ENCODE data around the gene SAMD4B. TPM values are rescaled to one million over a fixed set of nuclear protein-coding genes. Genes with fewer than 3 reads are reported as not detected.
A peak's percentile ranks its signal among the peaks of the same experiment; 100 is the strongest.

The SAMD4B gene
- total and polyA plus RNA-seq, 9 of the 15 experiments (the other 6 are each of a cell fraction or from before 2014, with no cell fraction given), result 3.4 to 90.5 (median 38.0) TPM

- TF ChIP-seq HNRNPL (IDR thresholded peaks at IDR 0.05; ENCODE audit: low read depth, low read length), result peak; percentile 91
- TF ChIP-seq THAP12 (CRISPR knock-in tag; IDR thresholded peaks at IDR 0.05), result no peak
- TF ChIP-seq CBX1 (IDR thresholded peaks at IDR 0.05; ENCODE audit: low read depth), result no peak
- no peak for TF ChIP-seq CBX3 (IDR thresholded peaks at IDR 0.05; ENCODE audit: borderline replicate concordance in 1 of 2, low read length in 2 of 2)
- TF ChIP-seq ZNF197 (CRISPR knock-in tag; IDR thresholded peaks at IDR 0.05; ENCODE audit: low read depth), result no peak
- no peak for TF ChIP-seq NFIX (CRISPR knock-in tag; IDR thresholded peaks at IDR 0.05; ENCODE audit: low read depth)
- no peak for TF ChIP-seq HOXB6 (CRISPR knock-in tag; IDR thresholded peaks at IDR 0.05; ENCODE audit: borderline replicate concordance)
- TF ChIP-seq DNMT1 (IDR thresholded peaks at IDR 0.05), result no peak
- TF ChIP-seq NCOA1 (IDR thresholded peaks at IDR 0.05; ENCODE audit: low read depth), result no peak
- no peak for TF ChIP-seq MYBL2 (IDR thresholded peaks at IDR 0.05; ENCODE audit: low read depth)
- no peak for TF ChIP-seq MYBL2 (CRISPR knock-in tag; IDR thresholded peaks at IDR 0.05; ENCODE audit: borderline replicate concordance)
- TF ChIP-seq RUNX1 (IDR thresholded peaks at IDR 0.05; ENCODE audit: low read depth), result no peak
- TF ChIP-seq SPI1 (IDR thresholded peaks at IDR 0.05; ENCODE audit: borderline replicate concordance, low read depth, low read length), result no peak
- TF ChIP-seq BRD9 (IDR thresholded peaks at IDR 0.05; ENCODE audit: low read depth, partially characterized antibody), result no peak
- no peak for TF ChIP-seq KHSRP (IDR thresholded peaks at IDR 0.05)
- TF ChIP-seq EGR1 (conservative IDR thresholded peaks at IDR 0.05), result peak; percentile 28; the same call in 1 of the 2 replicates
- no peak for TF ChIP-seq HBP1 (CRISPR knock-in tag; IDR thresholded peaks at IDR 0.05)
- peak; percentile 16 for TF ChIP-seq CHD1 (IDR thresholded peaks at IDR 0.05; ENCODE audit: low read length)
- TF ChIP-seq E4F1 (CRISPR knock-in tag; IDR thresholded peaks at IDR 0.05; ENCODE audit: borderline replicate concordance), result no peak
Measured at GRCh38 chr19:39407660-39408391, 65.6 kb downstream of the SAMD4B start (continued).

All from K562 (cell line).